Stromal cell of bone marrow (primary cell): Measurements from ENCODE around the gene FAM168A.

Experiments
- DNase-seq: peaks from one replicate; pipeline ENCODE4 v3.0.0-alpha.2; 2012; ENCODE audit warnings: low read depth

Gene FAM168A

GRCh38 chr11:73597956-73598718, at the start of gene FAM168A:
TSS of gene FAM168A (minus strand) at chr11:73598112. CDS start at chr11:73468474, 129,638 bp downstream.
- DNase-seq: peak; percentile 98

- peak; percentile 57 for DNase-seq
Observed at GRCh38 chr11:73647459-73648100, 49.7 kb upstream of the FAM168A start.

- DNase-seq: no peak
Observed at GRCh38 chr11:73645972-73646631, 48.2 kb upstream of the FAM168A start, which contains the start of gene PLEKHB1. TSS of gene PLEKHB1 (plus strand) at chr11:73646581. CDS start at chr11:73646609, 28 bp downstream.

- DNase-seq: no peak
Observed at GRCh38 chr11:73645121-73645969, 47.4 kb upstream of the FAM168A start.

GRCh38 chr11:73641668-73642067, 43.8 kb upstream of the FAM168A start:
- DNase-seq: no peak

GRCh38 chr11:73640592-73640991, 42.7 kb upstream of the FAM168A start:
- no peak for DNase-seq

GRCh38 chr11:73637012-73637411, 39.1 kb upstream of the FAM168A start:
- DNase-seq: no peak

GRCh38 chr11:73636249-73636648, 38.3 kb upstream of the FAM168A start:
- no peak for DNase-seq

GRCh38 chr11:73635721-73636120, 37.8 kb upstream of the FAM168A start:
- DNase-seq: no peak

GRCh38 chr11:73633999-73634398, 36.1 kb upstream of the FAM168A start:
- no peak for DNase-seq

- no peak for DNase-seq
Observed at GRCh38 chr11:73632996-73633395, 35.1 kb upstream of the FAM168A start.

GRCh38 chr11:73629907-73630306, 32.0 kb upstream of the FAM168A start:
- DNase-seq: no peak

GRCh38 chr11:73625696-73626318, 27.9 kb upstream of the FAM168A start:
- peak; percentile 33 for DNase-seq

GRCh38 chr11:73623686-73624085, 25.8 kb upstream of the FAM168A start:
- no peak for DNase-seq

GRCh38 chr11:73622926-73623593, 25.1 kb upstream of the FAM168A start:
- DNase-seq: no peak

- no peak for DNase-seq
Observed at GRCh38 chr11:73614591-73614990, 16.7 kb upstream of the FAM168A start.

- DNase-seq: no peak
Observed at GRCh38 chr11:73612601-73613140, 14.8 kb upstream of the FAM168A start.

GRCh38 chr11:73598719-73599379, 937 bp upstream of the FAM168A start:
- no peak for DNase-seq

- DNase-seq: no peak
Observed at GRCh38 chr11:73597336-73597955, 466 bp downstream of the FAM168A start.

- no peak for DNase-seq
Observed at GRCh38 chr11:73596547-73596946, 1.4 kb downstream of the FAM168A start.
